ENCODE results near the gene RALGDS. TPM values are rescaled to one million over a fixed set of nuclear protein-coding genes. Genes with fewer than 3 reads are reported as not detected.

RALGDS gene
- total and polyA plus RNA-seq, 9 of the 15 experiments (the other 6 are each of a cell fraction or from before 2014, with no cell fraction given), result 0.75 to 43.3 (median 27.1) TPM

DNA sequence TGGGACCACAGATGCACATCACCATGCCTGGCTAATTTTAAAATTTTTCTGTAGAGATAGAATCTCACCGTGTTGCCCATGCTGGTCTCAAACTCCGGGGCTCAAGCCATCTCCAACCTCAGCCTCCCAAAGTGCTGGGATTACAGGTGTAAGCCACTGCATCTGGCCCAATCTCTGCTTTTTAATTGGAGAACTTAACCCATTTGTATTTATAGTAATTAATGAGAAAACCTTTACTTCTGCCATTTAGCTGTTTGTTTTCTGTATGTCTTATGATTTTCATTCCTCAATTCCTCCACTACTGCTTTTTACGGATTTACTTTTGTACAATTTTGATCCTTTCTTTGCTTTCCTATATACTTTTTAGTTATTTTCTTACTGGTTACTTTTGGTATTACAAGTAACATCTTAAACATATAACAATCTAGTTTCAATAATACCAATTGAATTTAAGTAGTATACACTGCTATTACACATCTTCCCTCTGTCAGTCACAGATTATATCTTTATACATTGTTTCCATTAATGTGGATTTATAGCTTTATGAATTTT, 26.1 kb downstream of the RALGDS start (continued):
- TF ChIP-seq, protein P1, sequence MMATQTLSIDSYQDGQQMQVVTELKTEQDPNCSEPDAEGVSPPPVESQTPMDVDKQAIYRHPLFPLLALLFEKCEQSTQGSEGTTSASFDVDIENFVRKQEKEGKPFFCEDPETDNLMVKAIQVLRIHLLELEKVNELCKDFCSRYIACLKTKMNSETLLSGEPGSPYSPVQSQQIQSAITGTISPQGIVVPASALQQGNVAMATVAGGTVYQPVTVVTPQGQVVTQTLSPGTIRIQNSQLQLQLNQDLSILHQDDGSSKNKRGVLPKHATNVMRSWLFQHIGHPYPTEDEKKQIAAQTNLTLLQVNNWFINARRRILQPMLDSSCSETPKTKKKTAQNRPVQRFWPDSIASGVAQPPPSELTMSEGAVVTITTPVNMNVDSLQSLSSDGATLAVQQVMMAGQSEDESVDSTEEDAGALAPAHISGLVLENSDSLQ (IDR thresholded peaks at IDR 0.05), result peak; percentile 32; the same call in 1 of the 2 replicates
- TF ChIP-seq SNRNP70 (optimal IDR thresholded peaks at IDR 0.05; ENCODE audit: low read depth, low read length) (no peak), ERF (CRISPR knock-in tag; IDR thresholded peaks at IDR 0.05) (no peak), ZNF212 (CRISPR knock-in tag; IDR thresholded peaks at IDR 0.05) (no peak), SMAD4 (CRISPR knock-in tag; conservative IDR thresholded peaks at IDR 0.05) (no peak), SMAD3 (CRISPR knock-in tag; conservative IDR thresholded peaks at IDR 0.05) (no peak), TBP (optimal IDR thresholded peaks at IDR 0.05; ENCODE audit: low read depth, low read length) (no peak)
- TF ChIP-seq, protein P2, sequence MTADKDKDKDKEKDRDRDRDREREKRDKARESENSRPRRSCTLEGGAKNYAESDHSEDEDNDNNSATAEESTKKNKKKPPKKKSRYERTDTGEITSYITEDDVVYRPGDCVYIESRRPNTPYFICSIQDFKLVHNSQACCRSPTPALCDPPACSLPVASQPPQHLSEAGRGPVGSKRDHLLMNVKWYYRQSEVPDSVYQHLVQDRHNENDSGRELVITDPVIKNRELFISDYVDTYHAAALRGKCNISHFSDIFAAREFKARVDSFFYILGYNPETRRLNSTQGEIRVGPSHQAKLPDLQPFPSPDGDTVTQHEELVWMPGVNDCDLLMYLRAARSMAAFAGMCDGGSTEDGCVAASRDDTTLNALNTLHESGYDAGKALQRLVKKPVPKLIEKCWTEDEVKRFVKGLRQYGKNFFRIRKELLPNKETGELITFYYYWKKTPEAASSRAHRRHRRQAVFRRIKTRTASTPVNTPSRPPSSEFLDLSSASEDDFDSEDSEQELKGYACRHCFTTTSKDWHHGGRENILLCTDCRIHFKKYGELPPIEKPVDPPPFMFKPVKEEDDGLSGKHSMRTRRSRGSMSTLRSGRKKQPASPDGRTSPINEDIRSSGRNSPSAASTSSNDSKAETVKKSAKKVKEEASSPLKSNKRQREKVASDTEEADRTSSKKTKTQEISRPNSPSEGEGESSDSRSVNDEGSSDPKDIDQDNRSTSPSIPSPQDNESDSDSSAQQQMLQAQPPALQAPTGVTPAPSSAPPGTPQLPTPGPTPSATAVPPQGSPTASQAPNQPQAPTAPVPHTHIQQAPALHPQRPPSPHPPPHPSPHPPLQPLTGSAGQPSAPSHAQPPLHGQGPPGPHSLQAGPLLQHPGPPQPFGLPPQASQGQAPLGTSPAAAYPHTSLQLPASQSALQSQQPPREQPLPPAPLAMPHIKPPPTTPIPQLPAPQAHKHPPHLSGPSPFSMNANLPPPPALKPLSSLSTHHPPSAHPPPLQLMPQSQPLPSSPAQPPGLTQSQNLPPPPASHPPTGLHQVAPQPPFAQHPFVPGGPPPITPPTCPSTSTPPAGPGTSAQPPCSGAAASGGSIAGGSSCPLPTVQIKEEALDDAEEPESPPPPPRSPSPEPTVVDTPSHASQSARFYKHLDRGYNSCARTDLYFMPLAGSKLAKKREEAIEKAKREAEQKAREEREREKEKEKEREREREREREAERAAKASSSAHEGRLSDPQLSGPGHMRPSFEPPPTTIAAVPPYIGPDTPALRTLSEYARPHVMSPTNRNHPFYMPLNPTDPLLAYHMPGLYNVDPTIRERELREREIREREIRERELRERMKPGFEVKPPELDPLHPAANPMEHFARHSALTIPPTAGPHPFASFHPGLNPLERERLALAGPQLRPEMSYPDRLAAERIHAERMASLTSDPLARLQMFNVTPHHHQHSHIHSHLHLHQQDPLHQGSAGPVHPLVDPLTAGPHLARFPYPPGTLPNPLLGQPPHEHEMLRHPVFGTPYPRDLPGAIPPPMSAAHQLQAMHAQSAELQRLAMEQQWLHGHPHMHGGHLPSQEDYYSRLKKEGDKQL (CRISPR knock-in tag; IDR thresholded peaks at IDR 0.05; ENCODE audit: borderline replicate concordance), result no peak
- TF ChIP-seq, protein P3, sequence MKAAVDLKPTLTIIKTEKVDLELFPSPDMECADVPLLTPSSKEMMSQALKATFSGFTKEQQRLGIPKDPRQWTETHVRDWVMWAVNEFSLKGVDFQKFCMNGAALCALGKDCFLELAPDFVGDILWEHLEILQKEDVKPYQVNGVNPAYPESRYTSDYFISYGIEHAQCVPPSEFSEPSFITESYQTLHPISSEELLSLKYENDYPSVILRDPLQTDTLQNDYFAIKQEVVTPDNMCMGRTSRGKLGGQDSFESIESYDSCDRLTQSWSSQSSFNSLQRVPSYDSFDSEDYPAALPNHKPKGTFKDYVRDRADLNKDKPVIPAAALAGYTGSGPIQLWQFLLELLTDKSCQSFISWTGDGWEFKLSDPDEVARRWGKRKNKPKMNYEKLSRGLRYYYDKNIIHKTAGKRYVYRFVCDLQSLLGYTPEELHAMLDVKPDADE (conservative IDR thresholded peaks at IDR 0.05; ENCODE audit: control insufficient read depth, low read depth, low read length), result no peak
- TF ChIP-seq, protein P4, sequence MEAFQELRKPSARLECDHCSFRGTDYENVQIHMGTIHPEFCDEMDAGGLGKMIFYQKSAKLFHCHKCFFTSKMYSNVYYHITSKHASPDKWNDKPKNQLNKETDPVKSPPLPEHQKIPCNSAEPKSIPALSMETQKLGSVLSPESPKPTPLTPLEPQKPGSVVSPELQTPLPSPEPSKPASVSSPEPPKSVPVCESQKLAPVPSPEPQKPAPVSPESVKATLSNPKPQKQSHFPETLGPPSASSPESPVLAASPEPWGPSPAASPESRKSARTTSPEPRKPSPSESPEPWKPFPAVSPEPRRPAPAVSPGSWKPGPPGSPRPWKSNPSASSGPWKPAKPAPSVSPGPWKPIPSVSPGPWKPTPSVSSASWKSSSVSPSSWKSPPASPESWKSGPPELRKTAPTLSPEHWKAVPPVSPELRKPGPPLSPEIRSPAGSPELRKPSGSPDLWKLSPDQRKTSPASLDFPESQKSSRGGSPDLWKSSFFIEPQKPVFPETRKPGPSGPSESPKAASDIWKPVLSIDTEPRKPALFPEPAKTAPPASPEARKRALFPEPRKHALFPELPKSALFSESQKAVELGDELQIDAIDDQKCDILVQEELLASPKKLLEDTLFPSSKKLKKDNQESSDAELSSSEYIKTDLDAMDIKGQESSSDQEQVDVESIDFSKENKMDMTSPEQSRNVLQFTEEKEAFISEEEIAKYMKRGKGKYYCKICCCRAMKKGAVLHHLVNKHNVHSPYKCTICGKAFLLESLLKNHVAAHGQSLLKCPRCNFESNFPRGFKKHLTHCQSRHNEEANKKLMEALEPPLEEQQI (IDR thresholded peaks at IDR 0.05), result 0 out of 2 replicates have a peak, but pooled peaks have one; percentile 35
